ENCODE data around the gene MEGF9. TPM values are rescaled to one million over a fixed set of nuclear protein-coding genes. Genes with fewer than 3 reads are reported as not detected.

The MEGF9 gene
- total and polyA plus RNA-seq, 2 of the 13 experiments (the other 11 are each of a cell fraction or from before 2014, with no cell fraction given) = 3.1 to 3.3 TPM

DNA sequence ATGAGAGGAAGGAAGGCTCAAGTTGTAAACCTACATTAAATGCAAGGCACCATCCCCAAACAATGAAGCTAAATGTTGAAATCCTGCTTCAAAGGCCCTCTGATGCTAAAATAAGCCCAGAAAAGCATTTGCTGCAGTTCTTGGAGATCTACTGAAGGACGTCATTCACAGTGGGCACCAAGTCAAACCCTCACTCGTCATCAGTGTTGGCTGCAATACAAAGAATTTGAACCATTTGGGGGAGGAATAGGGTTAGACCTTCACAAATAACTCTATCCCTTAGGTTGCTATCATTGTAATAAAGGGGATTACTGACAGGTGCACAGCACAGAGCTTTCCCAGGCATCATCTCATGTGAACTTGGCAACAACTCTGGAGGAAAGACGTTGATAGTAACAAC is 9.3 kb upstream of the MEGF9 start:
- Histone ChIP-seq H2AFZ (ENCODE audit: low read length) (no peak overlapping the region), H3K9ac (ENCODE audit: insufficient read depth, low read depth, low read length) (no peak overlapping the region), H3K27me3 (ENCODE audit: control insufficient read depth in 1 of 2, insufficient read depth in 2 of 2, low read length in 2 of 2) (no peaks in the 10 kb centered on the region), H3K27ac (ENCODE audit: extremely low read length, insufficient read depth, low read length) (no peak overlapping the region), H3K36me3 (replicated peaks in 1 of 2; ENCODE audit: control insufficient read depth in 1 of 2, insufficient read depth in 2 of 2, low read length in 2 of 2) (no peaks in the 10 kb centered on the region), H3K4me3 (replicated peaks in 1 of 3; ENCODE audit: insufficient read depth in 1 of 3, low read depth in 2 of 3, low read length in 3 of 3) (no peak overlapping the region), H4K20me1 (ENCODE audit: insufficient read depth, low read length) (no peaks in the 10 kb centered on the region), H3K9me3 (ENCODE audit: low read length) (no peaks in the 10 kb centered on the region), H3K4me1 (ENCODE audit: insufficient read depth, low read length) (peaks cover 5% of the 10 kb centered on the region), H3K4me2 (ENCODE audit: low read depth, low read length) (no peak overlapping the region), H3K79me2 (ENCODE audit: insufficient read depth, low read length) (no peaks in the 10 kb centered on the region)
- ChIA-PET POLR2A (no interaction called here), CTCF (ENCODE audit: low intra/inter-chr PET ratio, low total read pairs) (no interaction called here)
- no peak for TF ChIP-seq PAF1 (CRISPR knock-in tag; IDR thresholded peaks at IDR 0.05)
- TF ChIP-seq, protein P1, sequence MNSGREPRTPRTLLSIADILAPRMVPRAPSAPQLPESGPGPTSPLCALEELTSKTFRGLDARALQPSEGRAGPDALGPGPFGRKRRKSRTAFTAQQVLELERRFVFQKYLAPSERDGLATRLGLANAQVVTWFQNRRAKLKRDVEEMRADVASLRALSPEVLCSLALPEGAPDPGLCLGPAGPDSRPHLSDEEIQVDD (CRISPR knock-in tag; IDR thresholded peaks at IDR 0.05; ENCODE audit: borderline replicate concordance) = no peak
- TF ChIP-seq KMT2B (CRISPR knock-in tag; IDR thresholded peaks at IDR 0.05) = no peak
- no peak for TF ChIP-seq SRF (IDR thresholded peaks at IDR 0.05; ENCODE audit: low read depth, low read length)
- ATAC-seq (no peak), FAIRE-seq (no peak), DNase-seq (ENCODE audit: low spot score) (no peak)
- no TSS peak for BruUV-seq (replicated peaks)
- intact Hi-C loops (cut with micrococcal nuclease; ENCODE audit: unreplicated experiment) = no loop called here
- in situ Hi-C loops (cut with HindIII; ENCODE audit: extremely low pct_ligation_motif_present, low pct_unique_long_range_greater_than_20kb) = no loop called here
- WGBS (ENCODE audit: low lambda C conversion rate) = 25% methylated on average over 3 of the region's 3 CpGs

DNA sequence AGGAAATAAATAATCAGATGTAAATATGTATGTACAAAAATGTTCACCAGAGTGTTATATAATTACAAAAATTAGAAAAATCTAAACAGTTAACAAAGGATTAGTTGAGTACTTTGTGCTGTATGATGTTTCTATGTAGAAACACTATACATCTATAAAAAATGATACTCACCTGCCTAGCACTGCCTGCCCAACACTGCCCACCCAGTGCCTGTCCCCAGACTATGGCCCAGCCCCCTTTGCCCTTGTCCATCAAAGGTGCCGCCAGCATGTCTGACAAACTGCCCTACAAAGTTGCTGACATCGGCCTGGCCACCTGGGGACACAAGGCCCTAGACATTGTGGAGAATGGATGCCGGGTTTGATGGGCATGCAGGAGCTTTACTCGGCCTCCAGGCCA is 6.1 kb upstream of the MEGF9 start:
- H4K20me1 ChIP-seq (ENCODE audit: insufficient read depth, low read length) = no peaks in the 10 kb centered on the region
- H2AFZ ChIP-seq (ENCODE audit: low read length) = no peak overlapping the region
- POLR2A ChIA-PET = no interaction called here
- no TSS peak for BruUV-seq (replicated peaks)
- WGBS (ENCODE audit: low lambda C conversion rate) = no CpG with 5 or more reads among the region's 4 CpGs
- in situ Hi-C loops (cut with HindIII; ENCODE audit: extremely low pct_ligation_motif_present, low pct_unique_long_range_greater_than_20kb) (no loop called here), intact Hi-C loops (cut with micrococcal nuclease; ENCODE audit: unreplicated experiment) (no loop called here)
- no peak overlapping the region for H3K27ac ChIP-seq (ENCODE audit: extremely low read length, insufficient read depth, low read length)
- FAIRE-seq = no peak
- no peaks in the 10 kb centered on the region for H3K27me3 ChIP-seq (ENCODE audit: control insufficient read depth in 1 of 2, insufficient read depth in 2 of 2, low read length in 2 of 2)
- no peak overlapping the region for H3K4me2 ChIP-seq (ENCODE audit: low read depth, low read length)
- no peak overlapping the region for H3K4me3 ChIP-seq (replicated peaks in 1 of 3; ENCODE audit: insufficient read depth in 1 of 3, low read depth in 2 of 3, low read length in 3 of 3)
- TF ChIP-seq ZNF557 (CRISPR knock-in tag; IDR thresholded peaks at IDR 0.05) (no peak), ATF2 (CRISPR knock-in tag; IDR thresholded peaks at IDR 0.05) (no peak), ZNF780A (CRISPR knock-in tag; IDR thresholded peaks at IDR 0.05) (peak; percentile 92; the same call in 1 of the 2 replicates)
- H3K9ac ChIP-seq (ENCODE audit: insufficient read depth, low read depth, low read length) = no peak overlapping the region
- H3K79me2 ChIP-seq (ENCODE audit: insufficient read depth, low read length) = no peaks in the 10 kb centered on the region
- peaks cover 26% of the 10 kb centered on the region for H3K4me1 ChIP-seq (ENCODE audit: insufficient read depth, low read length)
- H3K36me3 ChIP-seq (replicated peaks in 1 of 2; ENCODE audit: control insufficient read depth in 1 of 2, insufficient read depth in 2 of 2, low read length in 2 of 2) = no peaks in the 10 kb centered on the region
- ATAC-seq = no peak
- no peak for DNase-seq (ENCODE audit: low spot score)
- no peaks in the 10 kb centered on the region for H3K9me3 ChIP-seq (ENCODE audit: low read length)
- CTCF ChIA-PET (ENCODE audit: low intra/inter-chr PET ratio, low total read pairs) = no interaction called here
